Activated naive CD4-positive, alpha-beta T cell treated with anti-CD3 and anti-CD28 coated beads, Interleukin-2, amount 50 U/mL, for 24 hours (primary cell): Measurements from ENCODE around the gene CACNA1B.

ENCODE experiments used
- H3K27ac Mint-ChIP-seq: one replicate; pipeline ENCODE4 v1.8.0; 2021; ENCODE audit warnings: mild to moderate bottlenecking, mixed read lengths
- H3K27me3 Mint-ChIP-seq: one replicate; pipeline ENCODE4 v1.8.0; 2021; ENCODE audit warnings: mixed read lengths
- H3K36me3 Mint-ChIP-seq: one replicate; pipeline ENCODE4 v1.8.0; 2021; ENCODE audit warnings: mixed read lengths
- H3K4me1 Mint-ChIP-seq: one replicate; pipeline ENCODE4 v1.8.0; 2021; ENCODE audit warnings: mixed read lengths
- H3K4me3 Mint-ChIP-seq: one replicate; pipeline ENCODE4 v1.8.0; 2021; ENCODE audit warnings: mild to moderate bottlenecking, mixed read lengths
- H3K9me3 Mint-ChIP-seq: one replicate; pipeline ENCODE4 v1.8.0; 2021; ENCODE audit warnings: mixed read lengths

The CACNA1B gene

GRCh38 chr9:137972355-137972987 is 94.9 kb downstream of the CACNA1B start:
- H3K27me3 Mint-ChIP-seq: peaks cover 3% of the 10 kb centered on the region
- H3K36me3 Mint-ChIP-seq: no peaks in the 10 kb centered on the region
- no peaks in the 10 kb centered on the region for H3K4me1 Mint-ChIP-seq
- no peak overlapping the region for H3K27ac Mint-ChIP-seq
- H3K4me3 Mint-ChIP-seq: no peak overlapping the region
- no peaks in the 10 kb centered on the region for H3K9me3 Mint-ChIP-seq

- Mint-ChIP-seq H3K4me3 (no peak overlapping the region), H3K4me1 (no peaks in the 10 kb centered on the region), H3K36me3 (no peaks in the 10 kb centered on the region), H3K9me3 (no peaks in the 10 kb centered on the region), H3K27ac (no peak overlapping the region), H3K27me3 (peaks cover 1% of the 10 kb centered on the region)
Observed at GRCh38 chr9:137972988-137973470, 95.4 kb downstream of the CACNA1B start.

- no peaks in the 10 kb centered on the region for H3K9me3 Mint-ChIP-seq
- H3K27ac Mint-ChIP-seq: no peak overlapping the region
- H3K27me3 Mint-ChIP-seq: peaks cover 1% of the 10 kb centered on the region
- no peak overlapping the region for H3K4me3 Mint-ChIP-seq
- no peaks in the 10 kb centered on the region for H3K36me3 Mint-ChIP-seq
- H3K4me1 Mint-ChIP-seq: no peaks in the 10 kb centered on the region
Observed at GRCh38 chr9:137973829-137974416, 96.3 kb downstream of the CACNA1B start.

- no peaks in the 10 kb centered on the region for H3K4me1 Mint-ChIP-seq
- no peaks in the 10 kb centered on the region for H3K36me3 Mint-ChIP-seq
- peaks cover 1% of the 10 kb centered on the region for H3K27me3 Mint-ChIP-seq
- no peak overlapping the region for H3K4me3 Mint-ChIP-seq
- no peaks in the 10 kb centered on the region for H3K9me3 Mint-ChIP-seq
- no peak overlapping the region for H3K27ac Mint-ChIP-seq
Observed at GRCh38 chr9:137974746-137975526, 97.4 kb downstream of the CACNA1B start.

- Mint-ChIP-seq H3K36me3 (no peaks in the 10 kb centered on the region), H3K27me3 (no peaks in the 10 kb centered on the region), H3K9me3 (no peaks in the 10 kb centered on the region), H3K4me3 (no peak overlapping the region), H3K4me1 (no peaks in the 10 kb centered on the region), H3K27ac (no peak overlapping the region)
Observed at GRCh38 chr9:137975527-137975913, 97.9 kb downstream of the CACNA1B start.

GRCh38 chr9:137975936-137976565 is 98.5 kb downstream of the CACNA1B start:
- Mint-ChIP-seq H3K9me3 (no peaks in the 10 kb centered on the region), H3K4me1 (no peaks in the 10 kb centered on the region), H3K27ac (no peak overlapping the region), H3K27me3 (no peaks in the 10 kb centered on the region), H3K36me3 (no peaks in the 10 kb centered on the region), H3K4me3 (no peak overlapping the region)

GRCh38 chr9:137977571-137978261 is 100.1 kb downstream of the CACNA1B start:
- Mint-ChIP-seq H3K27me3 (no peaks in the 10 kb centered on the region), H3K4me3 (no peak overlapping the region), H3K9me3 (no peaks in the 10 kb centered on the region), H3K4me1 (no peaks in the 10 kb centered on the region), H3K27ac (peak overlapping the region; percentile 15), H3K36me3 (no peaks in the 10 kb centered on the region)

- Mint-ChIP-seq H3K27ac (no peak overlapping the region), H3K27me3 (peaks cover 3% of the 10 kb centered on the region), H3K9me3 (no peaks in the 10 kb centered on the region), H3K4me3 (no peak overlapping the region), H3K36me3 (no peaks in the 10 kb centered on the region), H3K4me1 (no peaks in the 10 kb centered on the region)
Observed at GRCh38 chr9:137978262-137978714, 100.7 kb downstream of the CACNA1B start.

GRCh38 chr9:137982200-137982599 is 104.6 kb downstream of the CACNA1B start:
- no peaks in the 10 kb centered on the region for H3K36me3 Mint-ChIP-seq

GRCh38 chr9:137984005-137984404 is 106.4 kb downstream of the CACNA1B start:
- Mint-ChIP-seq H3K9me3 (no peaks in the 10 kb centered on the region), H3K27ac (no peak overlapping the region), H3K4me1 (peaks cover 7% of the 10 kb centered on the region), H3K27me3 (peaks cover 5% of the 10 kb centered on the region), H3K36me3 (no peaks in the 10 kb centered on the region), H3K4me3 (no peak overlapping the region)

More at GRCh38 chr9:137982200-137982599, 104.6 kb downstream of the CACNA1B start:
- H3K27ac Mint-ChIP-seq: no peak overlapping the region
- H3K4me1 Mint-ChIP-seq: no peaks in the 10 kb centered on the region
- peaks cover 5% of the 10 kb centered on the region for H3K27me3 Mint-ChIP-seq
- no peaks in the 10 kb centered on the region for H3K9me3 Mint-ChIP-seq
- H3K4me3 Mint-ChIP-seq: no peak overlapping the region

- Mint-ChIP-seq H3K27me3 (peaks cover 5% of the 10 kb centered on the region), H3K36me3 (no peaks in the 10 kb centered on the region), H3K9me3 (no peaks in the 10 kb centered on the region), H3K27ac (peak overlapping the region; percentile 37), H3K4me1 (peaks cover 7% of the 10 kb centered on the region), H3K4me3 (no peak overlapping the region)
Observed at GRCh38 chr9:137984520-137985257, 107.1 kb downstream of the CACNA1B start.

- Mint-ChIP-seq H3K4me3 (no peak overlapping the region), H3K36me3 (no peaks in the 10 kb centered on the region), H3K9me3 (no peaks in the 10 kb centered on the region), H3K4me1 (peaks cover 7% of the 10 kb centered on the region), H3K27me3 (peaks cover 7% of the 10 kb centered on the region), H3K27ac (no peak overlapping the region)
Observed at GRCh38 chr9:137985637-137986071, 108.1 kb downstream of the CACNA1B start.

- Mint-ChIP-seq H3K4me3 (no peak overlapping the region), H3K27ac (no peak overlapping the region), H3K27me3 (peaks cover 9% of the 10 kb centered on the region), H3K9me3 (no peaks in the 10 kb centered on the region), H3K36me3 (no peaks in the 10 kb centered on the region), H3K4me1 (peaks cover 7% of the 10 kb centered on the region)
Observed at GRCh38 chr9:137986268-137987099, 108.9 kb downstream of the CACNA1B start.
